GM19395 (cell line): ENCODE results near the gene ULK1.

ENCODE experiments used
- ATAC-seq: cut with Tn5 transposase; IDR thresholded peaks from one replicate; pipeline ENCODE4 v1.9.1; 2021; ENCODE audit warnings: mild to moderate bottlenecking, moderate library complexity; ENCODE audit not compliant: unreplicated experiment

ULK1 gene

DNA sequence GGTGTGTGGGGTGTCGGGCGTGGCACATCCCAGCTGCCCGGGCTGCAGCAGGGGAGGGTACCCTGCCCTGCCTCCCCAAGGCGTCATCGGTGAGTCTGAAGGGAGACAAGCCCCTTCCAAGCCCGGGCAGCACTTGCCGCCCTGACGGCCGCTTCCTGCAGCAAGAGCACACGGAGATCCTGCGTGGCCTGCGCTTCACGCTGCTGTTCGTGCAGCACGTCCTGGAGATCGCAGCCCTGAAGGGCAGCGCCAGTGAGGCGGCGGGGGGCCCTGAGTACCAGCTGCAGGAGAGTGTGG lies 24.6 kb downstream of the ULK1 start:
- no peak for ATAC-seq

DNA sequence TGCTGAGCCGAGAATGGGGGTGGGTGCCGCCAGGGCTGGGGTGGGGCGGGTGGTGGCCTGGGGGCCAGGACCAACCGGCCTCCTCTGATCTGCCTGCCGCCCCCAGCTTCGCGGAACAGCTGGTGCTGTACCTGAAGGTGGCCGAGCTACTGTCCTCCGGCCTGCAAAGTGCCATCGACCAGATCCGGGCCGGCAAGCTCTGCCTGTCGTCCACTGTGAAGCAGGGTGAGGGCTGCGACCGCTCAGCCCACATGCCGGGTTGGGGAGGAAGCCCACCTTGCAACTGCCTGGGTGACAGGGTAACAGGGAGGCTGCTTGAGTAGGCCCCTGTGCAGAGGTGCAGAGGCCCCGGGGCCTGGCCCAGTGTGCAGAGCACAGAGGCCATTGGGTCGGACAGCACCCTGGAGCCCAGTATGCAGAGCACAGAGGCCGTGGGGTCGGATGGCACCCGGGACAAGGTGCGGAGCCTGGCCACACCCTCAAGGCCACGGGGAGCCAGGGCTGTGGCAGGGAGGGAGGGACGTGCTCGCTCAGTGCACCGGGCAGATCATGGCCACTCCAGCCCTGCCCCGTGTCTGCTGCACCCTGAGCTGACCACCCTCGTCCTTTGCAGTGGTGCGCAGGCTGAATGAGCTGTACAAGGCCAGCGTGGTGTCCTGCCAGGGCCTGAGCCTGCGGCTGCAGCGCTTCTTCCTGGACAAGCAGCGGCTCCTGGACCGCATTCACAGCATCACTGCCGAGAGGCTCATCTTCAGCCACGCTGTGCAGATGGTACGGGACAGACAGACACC lies 25.1 kb downstream of the ULK1 start:
- ATAC-seq = no peak

DNA sequence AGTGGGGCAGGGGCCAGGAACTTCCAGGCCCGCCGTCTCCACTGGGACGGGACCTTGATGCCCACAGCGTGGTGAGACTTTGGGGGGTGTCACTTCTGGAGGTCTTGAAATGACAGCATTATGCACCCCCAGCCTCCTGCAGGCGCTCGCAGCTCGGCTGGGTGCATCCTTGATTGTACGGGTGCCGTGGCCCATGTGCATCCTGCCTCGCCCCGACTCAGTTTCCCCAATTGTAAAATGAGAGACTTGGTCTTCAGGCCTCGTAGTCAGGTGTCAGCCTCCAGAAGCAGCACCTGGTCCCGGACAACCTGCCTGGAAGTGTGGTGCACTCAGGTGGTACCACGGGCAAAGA lies 25.7 kb downstream of the ULK1 start:
- no peak for ATAC-seq

DNA sequence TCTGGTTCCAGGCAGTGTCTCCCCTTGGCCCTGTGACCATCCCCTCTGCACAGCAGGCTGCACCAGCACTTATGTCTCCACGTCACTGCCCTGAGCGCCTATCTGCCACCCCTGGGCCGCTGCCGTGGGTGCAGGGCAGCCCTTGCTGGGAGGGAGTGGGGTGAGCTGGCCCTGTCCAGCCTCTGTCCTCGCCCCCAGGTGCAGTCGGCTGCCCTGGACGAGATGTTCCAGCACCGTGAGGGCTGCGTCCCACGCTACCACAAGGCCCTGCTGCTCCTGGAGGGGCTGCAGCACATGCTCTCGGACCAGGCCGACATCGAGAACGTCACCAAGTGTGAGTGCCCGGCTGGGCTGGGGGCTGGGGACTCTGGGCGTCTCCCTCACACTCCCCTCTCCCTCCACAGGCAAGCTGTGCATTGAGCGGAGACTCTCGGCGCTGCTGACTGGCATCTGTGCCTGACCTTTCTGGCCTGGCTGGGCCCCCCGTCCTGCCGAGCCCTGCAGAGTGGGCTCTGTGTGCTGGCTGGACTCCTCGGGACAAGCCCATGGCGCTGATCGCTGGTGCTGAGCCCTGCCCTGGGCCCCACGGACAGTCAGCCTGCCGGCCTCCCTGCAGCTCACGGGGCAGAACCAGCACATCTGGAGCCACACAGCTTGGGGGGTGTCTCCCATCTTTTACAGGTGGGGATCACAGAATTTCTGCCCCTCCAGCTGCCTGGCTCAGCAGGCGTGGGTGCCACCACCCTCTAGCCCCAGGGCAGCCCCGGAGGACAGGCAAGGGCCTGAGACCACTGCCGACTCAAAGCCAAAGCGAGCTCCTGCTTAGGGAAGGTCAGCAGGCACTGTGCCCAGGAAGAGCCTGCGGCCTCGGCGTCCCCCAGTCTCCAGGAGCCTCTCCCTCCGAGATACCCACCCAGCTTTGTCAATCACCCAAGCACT lies 26.7 kb downstream of the ULK1 start:
- ATAC-seq = no peak

DNA sequence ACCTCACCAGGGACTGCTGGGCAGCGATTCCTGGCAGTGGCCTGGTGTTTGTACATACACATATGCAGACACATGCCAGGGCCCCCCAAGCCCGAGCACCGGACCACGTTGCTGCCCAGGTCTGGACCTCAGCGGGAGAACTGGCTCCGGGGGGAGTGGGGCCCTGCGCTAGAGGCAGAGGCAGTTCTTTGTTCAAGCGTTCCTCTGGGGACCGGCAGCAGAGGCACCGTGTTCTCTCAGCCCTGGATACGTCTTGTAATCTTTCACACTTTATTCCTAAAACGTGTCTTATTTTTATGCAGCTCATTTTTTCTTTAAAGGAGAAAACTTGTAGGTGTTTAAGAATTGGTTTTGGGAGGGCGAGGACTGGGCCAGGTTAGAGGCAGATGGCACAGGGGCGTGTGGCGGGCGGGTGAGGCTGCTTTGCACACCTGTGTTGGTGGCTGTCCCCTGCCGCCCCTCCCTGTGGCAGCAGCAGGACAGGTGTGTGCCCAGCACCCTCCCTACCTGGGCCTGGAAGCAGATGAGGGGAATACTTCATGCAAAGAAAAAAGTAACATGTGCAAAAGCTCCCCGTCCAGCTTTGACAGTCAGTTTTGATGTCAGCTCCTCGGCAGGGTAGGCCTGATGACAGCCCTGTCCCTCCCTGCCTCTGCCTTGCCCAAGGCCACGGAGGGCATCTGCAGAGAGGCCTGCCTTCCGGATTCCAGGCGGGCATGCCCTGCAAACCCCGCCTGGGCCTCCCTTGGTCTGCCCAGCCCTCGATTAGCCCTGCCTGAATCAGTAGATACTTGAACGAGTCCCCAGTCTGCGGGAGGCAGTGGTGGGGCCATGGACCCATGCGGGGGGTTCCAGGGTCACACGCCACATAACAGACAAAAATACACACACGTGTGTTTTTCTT lies 27.7 kb downstream of the ULK1 start:
- ATAC-seq = no peak

DNA sequence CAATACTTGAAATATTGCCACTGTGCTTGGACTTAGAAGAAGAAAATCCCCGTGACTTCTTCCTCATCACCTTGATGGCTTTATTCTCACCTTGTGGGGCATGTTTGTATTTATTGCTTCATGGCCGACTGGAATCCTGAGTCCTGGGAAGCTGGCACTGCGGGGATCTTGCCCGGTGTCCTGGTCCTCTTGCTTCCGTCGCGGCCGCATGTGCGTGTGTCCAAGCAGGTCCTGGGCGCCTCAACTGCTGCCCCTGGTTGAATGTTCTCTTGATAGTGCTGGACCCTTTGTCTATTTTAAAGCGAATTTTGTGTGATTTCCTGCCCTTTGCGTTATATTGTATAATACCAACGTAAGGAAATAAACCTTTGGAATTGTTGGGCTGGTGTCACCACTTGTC lies 28.4 kb downstream of the ULK1 start:
- ATAC-seq = no peak

DNA sequence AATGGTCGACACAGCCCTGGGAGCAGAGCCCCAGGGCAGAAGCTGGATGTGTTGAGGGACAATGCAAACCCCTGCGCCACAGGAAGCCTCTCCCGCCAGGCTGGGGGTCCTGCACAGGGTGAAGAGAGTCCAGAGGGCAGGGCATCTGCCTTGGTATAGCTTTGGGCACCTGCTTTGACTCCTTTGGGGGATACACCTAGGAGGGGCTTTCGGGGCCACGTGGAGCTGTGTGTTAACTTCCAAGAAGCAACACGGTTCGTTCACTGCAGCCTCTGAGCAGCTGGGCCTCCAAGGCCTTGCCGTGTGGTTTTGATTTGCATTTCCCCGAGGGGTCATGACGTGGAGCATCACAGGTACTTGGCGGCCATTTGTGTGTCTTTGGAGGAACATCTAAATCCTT lies 28.8 kb downstream of the ULK1 start:
- peak; percentile 94 for ATAC-seq

DNA sequence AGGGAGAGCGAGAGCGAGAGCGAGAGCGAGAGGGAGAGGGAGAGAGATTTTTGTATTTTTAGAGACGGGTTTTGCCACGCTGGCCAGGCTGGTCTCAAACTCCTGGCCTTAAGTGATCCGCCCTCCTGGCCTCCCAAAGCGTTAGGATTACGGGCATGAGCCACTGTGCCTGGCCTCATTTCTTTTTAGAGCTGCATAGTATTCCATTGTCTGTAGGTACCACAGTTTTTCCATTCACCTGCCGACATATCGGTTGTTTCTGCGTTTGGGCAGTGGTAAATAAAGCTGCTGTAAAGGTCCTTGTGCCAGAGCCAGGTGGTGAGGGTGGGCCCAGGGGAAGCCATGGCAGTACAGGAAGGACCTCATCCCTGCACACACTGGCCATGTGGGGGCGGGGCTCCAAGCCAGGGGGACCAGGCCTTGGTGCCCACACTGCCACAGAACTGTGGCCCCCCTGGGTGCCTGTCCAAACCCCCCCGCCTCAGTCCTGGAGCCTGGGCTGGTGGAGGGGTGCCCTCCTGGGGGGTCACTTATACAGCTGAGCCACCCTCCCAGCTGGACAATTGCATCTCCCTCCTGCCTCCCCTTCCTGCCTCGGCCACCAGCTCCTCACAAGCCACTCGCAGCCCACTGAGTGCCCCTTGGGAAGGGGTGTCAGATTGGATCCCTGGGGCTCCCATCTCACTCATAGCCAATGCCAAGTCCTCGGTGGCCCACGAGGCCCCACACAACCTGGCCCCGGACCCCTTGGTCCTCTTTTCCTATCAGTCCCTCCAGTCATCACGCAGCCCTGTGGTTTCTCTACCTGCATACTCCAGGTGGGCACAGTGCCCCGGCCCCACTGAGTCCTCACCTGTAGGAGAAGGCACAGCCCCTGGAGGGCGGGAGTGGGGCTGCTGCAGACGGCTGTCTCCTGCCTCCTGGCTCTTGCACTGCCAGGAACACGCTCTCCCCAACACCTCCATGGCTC lies 33.0 kb downstream of the ULK1 start:
- no peak for ATAC-seq

DNA sequence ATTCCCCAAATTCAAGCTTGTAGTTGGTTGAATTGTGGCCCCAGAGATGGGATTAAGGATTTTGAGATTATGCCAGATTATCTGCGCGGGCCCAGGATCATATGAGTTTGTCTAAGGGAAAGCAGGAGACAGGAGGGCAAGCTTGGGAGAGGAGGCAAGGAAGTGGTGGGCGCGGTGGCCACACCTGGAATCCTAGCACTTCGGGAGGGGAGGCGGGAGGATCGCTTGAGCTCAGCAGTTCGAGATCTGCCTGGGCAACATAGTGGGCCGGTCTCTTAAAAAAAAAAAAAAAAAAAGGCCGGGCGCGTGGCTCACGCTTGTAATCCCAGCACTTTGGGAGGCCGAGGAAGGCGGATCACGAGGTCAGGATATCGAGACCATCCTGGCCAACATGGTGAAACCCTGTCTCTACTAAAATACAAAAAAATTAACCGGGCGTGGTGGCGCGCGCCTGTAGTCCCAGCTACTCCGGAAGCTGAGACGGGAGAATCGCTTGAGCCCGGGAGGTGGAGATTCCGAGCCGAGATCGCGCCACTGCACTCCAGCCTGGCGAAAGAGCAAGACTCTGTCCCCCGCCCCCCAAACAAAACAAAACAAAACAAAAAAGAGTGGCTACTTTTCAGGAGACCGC lies 33.8 kb downstream of the ULK1 start:
- peak; percentile 8 for ATAC-seq

DNA sequence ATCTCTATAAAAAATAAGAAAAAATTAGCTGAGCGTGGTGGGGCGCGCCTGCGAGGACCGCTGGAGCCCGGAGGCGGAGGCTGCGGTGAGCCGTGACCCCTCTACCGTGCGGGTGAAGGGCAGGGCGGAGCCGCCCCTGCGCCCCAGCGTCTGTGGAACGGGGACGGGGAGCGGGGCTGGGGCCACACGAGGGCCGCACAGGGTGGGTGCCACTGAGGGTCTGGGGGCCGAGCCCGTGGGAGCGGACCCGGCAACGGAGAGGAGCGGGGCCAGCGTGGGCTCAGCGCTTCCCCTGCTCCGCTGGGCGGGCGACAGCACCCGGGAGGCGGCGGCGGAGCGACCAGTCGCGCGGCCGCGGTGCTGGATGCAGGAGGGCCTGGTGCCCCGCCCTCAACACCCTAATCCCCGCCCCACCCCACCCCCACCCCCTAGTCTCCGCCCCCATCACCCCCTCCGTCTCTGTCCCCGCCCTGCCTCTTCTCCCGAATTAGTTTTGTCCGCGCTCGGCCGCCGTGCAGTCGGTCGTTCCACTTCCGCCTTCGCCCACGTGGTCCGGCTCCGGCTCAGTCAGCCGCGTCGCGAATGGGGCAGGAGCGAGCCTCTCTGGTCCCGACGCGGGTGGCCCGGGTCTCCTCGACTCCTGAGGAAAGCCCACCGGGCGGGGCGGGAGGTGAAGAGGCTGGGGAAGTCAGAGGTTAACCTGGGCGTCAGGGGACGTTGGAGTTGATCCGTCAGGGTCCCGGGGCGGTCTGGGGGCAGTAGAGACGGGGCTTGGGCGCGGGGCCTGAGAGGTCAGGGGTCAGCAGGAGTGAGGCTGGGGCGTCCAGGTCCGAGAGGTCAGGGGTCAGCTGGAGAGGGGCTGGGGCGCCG lies 34.5 kb downstream of the ULK1 start, which contains the start of gene PUS1:
Gene PUS1 (plus strand): TSS at position 566 of the 870 bp plus-strand sequence. CDS start 447 bp downstream, outside the sequence.
- ATAC-seq = peak; percentile 61

DNA sequence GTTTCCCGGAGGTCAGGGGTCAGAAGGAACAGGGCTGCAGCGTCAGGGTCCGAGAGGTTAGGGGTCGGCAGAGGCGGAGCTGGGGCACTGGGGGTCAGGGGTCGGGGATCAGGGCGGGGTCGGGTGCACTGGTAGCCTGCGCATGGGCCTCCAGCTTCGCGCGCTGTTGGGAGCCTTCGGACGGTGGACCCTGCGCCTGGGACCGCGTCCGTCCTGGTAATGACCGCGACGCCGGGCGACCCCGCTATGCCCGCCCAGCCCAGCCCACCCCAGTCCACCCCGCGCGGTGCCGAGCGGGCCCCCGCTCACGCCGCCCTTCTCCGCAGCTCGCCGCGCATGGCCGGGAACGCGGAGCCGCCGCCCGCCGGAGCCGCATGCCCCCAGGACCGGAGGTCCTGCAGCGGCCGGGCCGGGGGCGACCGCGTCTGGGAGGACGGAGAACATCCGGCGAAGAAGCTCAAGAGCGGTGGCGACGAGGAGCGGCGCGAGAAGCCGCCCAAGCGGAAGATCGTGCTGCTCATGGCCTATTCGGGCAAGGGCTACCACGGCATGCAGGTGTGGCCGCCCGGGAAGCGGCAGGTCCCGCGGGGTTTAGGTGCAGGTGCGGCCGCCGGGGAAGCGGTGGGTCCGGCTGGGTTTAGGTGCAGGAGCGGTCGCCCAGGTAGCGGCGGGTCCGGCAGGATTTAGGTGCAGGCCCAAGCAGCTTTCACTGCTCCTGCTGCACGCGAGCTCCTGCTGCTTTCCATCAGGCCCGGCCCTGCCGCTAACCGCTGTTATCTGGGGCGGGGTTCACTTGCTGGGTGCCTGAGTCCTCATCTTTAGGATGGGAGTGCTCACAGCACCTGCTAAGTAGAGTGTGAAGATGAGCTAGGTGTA lies 35.4 kb downstream of the ULK1 start:
- ATAC-seq = peak; percentile 25

DNA sequence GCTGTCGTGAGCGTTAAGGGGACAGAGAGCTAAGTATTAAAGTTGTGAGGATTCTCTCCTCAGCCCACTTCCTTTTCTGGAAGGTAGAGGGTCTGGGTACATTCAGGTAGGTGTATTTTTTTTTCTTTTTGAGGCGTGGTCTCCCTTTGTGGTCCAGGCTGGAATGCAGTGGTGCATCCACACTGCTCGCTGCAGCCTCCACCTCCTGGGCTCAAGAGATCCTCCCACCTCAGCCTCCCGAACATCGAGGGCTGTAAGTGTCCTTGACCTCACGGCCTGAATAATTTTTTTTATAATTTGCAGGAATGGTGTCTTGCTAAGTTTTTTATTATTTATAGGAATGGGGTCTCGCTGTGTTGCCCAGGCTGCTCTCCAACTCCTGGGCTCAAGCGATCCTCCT lies 36.1 kb downstream of the ULK1 start:
- no peak for ATAC-seq

DNA sequence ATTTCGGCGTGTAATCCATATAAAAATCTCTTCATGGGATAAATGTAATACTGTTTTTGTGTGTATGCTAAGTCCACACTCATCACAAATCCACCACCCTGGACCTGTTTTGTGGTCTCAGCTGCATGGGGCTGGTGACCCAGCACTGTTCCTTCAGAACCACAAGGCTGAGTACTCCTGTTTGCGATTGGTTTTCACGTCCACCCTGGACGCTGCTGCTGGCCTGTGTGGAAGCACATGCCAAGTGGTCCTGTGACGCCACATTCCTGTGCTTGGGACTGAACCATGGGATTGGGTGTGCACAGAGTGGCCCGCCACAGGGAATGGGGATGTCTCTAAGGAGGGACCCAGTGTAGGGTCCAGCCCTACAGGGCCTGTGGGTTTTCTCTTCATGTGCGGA lies 39.0 kb downstream of the ULK1 start:
- no peak for ATAC-seq

DNA sequence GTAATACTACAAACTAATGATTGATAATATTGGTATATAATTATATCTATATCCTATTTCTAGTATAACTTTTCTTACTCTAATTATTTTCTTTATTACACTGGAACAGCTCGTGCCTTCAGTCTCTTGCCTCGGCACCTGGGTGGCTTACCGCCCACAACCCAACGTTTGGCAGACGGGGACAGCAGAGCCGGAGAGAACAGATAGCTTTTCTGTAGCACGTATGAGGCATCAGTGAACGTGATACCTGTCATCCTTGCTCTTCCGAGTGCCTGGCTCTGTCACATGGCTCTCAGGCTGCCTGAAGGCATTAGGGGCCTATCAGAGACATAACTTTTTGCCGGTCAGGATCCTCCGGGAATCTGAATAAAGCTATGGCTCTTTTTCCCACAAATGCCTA lies 40.1 kb downstream of the ULK1 start:
- ATAC-seq = no peak

DNA sequence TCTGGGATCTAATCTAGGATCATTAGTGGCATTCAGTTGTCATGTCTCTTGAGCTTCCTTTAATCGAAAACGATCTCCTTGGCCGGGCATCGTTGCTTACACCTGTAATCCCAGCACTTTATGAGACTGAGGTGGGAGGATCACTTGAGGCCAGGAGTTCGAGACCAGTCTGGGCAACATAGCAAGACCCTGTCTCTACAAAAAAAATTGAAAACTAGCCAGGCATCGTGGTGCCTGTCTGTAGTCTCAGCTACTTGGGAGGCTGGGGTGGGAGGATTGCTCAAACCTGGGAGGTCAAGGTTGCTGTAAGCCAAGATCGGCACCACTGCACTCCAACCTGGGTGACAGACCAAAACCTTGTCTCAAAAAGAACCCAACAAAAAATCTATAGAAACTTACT lies 43.7 kb downstream of the ULK1 start:
- ATAC-seq = no peak

DNA sequence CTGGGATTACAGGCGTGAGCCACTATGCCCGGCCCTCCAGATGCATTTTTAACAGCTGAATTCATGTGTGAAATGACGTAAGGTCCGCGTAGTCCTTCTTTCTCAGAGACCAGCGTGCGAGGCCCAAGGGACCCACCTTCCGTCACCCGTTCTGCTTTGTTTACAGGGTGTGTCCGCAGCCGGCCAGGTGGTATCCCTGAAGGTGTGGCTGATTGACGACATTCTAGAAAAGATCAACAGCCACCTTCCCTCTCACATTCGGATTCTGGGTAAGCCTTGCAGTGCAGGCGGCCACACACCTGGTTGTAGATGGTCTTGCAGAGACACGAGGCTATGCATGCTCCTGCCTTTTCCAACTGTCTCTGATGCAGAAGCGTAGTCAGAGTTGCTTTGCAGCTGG lies 44.6 kb downstream of the ULK1 start:
- no peak for ATAC-seq

DNA sequence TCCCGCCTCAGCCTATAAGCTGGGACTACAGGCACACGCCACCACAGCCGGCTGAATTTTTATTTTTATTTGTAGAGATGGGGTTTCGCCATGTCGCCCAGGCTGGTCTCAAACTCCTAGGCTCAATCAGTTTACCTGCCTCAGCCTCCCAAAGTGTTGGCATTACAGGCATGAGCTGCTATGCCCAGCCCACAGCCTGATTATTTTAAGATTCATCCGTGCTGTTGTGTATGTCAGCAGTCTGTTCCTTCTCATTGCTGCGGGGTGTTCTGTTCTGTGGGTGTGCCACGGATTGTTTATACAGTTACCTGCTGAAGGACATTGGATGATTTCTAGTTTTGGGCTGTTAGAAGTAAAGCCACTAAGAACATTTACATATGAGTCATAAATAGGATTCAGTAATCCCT lies 45.7 kb downstream of the ULK1 start:
- ATAC-seq = no peak
